GM23248 (cell line): ENCODE results near the gene GPR42.

Source experiments
- EZH2 ChIP-seq: fragments of 200-600 bp; sonication (generic); IDR thresholded peaks from 2 replicates; pipeline ENCODE4 v1.6.1; 2018; ENCODE audit warnings: antibody characterized with exemption, mild to moderate bottlenecking; ENCODE audit not compliant: insufficient read depth, poor library complexity, severe bottlenecking
- EZH2phosphoT487 ChIP-seq: fragments of 200-600 bp; sonication (generic); IDR thresholded peaks from 2 replicates; pipeline ENCODE4 v1.6.1; 2018; ENCODE audit warnings: antibody characterized with exemption, moderate library complexity, mild to moderate bottlenecking, low read depth; ENCODE audit not compliant: insufficient read depth

DNA sequence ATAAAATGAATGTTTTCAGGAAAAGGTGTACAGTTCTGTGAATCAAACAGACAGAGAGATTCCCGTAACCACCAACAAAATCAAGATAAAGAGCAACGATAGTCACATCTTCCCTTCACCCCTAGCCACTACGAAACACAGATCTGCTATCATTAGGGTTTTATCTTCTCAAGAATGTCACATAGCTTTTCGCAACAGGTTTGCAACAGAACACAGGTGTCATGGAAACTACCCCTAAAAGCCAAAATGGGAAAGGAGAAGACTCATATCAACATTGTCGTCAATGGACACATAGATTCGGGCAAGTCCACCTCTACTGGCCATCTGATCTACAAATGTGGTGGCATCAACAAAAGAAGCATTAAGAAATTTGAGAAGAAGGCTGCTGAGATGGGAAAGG, 11.1 kb downstream of the GPR42 start:
- no peak for TF ChIP-seq EZH2
- no peak for TF ChIP-seq EZH2phosphoT487
